ENCODE data around the gene DNAJC12. TPM values are rescaled to one million over a fixed set of nuclear protein-coding genes. Genes with fewer than 3 reads are reported as not detected.

Gene DNAJC12
- total RNA-seq, 1 donor from 2014 or later = 3.8 TPM

- no peak overlapping the region for H3K4me3 Mint-ChIP-seq
- H3K4me1 Mint-ChIP-seq = peaks cover 4% of the 10 kb centered on the region
- H3K27me3 Mint-ChIP-seq (ENCODE audit: low read depth) = no peaks in the 10 kb centered on the region
- peaks cover 2% of the 10 kb centered on the region for H3K9me3 Mint-ChIP-seq
- no peak overlapping the region for H3K27ac Mint-ChIP-seq (ENCODE audit: unreplicated experiment)
- TF ChIP-seq CTCF (conservative IDR thresholded peaks at IDR 0.05) = no peak
- no peak for DNase-seq (ENCODE audit: low read depth, low spot score)
- H3K36me3 Mint-ChIP-seq (ENCODE audit: low read depth) = no peaks in the 10 kb centered on the region
Measured at GRCh38 chr10:67775279-67775678, 62.7 kb downstream of the DNAJC12 start.

DNA sequence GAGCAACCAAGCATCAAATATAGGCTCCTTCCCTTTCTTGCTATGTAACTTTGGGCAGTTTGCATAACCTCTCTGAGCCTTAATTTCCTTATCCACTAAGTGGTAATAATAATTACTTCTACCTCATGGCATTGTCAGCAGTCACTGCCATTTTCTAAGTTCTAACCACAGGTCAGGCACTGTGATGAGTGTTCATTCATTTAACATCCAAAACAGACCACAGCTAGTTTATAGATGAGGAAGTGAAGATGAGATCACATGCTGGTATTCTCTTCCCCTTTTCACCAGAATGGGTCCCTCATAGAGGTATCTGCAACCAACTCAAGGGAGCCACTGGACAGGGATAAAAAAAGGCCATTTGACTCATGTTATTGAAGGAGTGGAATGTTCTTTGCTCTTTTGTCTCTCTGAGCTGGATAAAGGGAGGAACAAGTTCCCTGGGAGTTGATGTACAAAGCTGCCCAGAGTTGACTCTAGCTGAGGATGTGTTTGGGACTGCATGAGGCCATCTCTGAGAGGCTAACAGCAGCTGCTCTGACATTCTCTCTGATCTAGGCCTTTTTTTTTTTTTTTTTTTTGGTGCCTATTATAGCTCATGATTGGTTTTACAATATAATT lies 65.0 kb downstream of the DNAJC12 start:
- DNase-seq (ENCODE audit: low read depth, low spot score) = no peak
- Mint-ChIP-seq H3K36me3 (ENCODE audit: low read depth) (no peaks in the 10 kb centered on the region), H3K9me3 (peaks cover 2% of the 10 kb centered on the region), H3K27ac (ENCODE audit: unreplicated experiment) (no peak overlapping the region), H3K27me3 (ENCODE audit: low read depth) (no peaks in the 10 kb centered on the region), H3K4me1 (no peaks in the 10 kb centered on the region), H3K4me3 (no peak overlapping the region)
- no peak for TF ChIP-seq CTCF (conservative IDR thresholded peaks at IDR 0.05)

DNA sequence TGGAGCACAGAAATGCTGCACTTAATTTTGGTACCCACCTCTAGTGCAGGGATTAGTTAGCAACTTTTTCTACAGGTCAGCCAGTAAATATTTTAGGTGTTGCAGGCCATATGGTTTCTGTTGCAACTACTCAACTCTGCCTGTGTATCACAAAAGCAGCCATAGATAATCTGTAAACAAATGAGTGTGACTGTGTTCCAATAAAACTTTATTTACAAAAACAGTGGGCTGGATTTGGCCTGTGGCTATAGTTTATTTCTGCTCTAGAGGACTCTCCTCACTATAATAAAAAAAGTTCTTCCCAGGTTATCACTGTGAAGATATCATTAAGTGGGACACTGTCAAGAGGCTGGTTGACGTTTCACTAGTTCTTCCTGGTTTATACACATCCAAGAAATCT lies 65.8 kb downstream of the DNAJC12 start:
- no peak for DNase-seq (ENCODE audit: low read depth, low spot score)
- H3K27ac Mint-ChIP-seq (ENCODE audit: unreplicated experiment) = no peak overlapping the region
- no peak for TF ChIP-seq CTCF (conservative IDR thresholded peaks at IDR 0.05)
- H3K4me1 Mint-ChIP-seq = no peaks in the 10 kb centered on the region
- H3K9me3 Mint-ChIP-seq = peaks cover 2% of the 10 kb centered on the region
- H3K4me3 Mint-ChIP-seq = no peak overlapping the region
- no peaks in the 10 kb centered on the region for H3K36me3 Mint-ChIP-seq (ENCODE audit: low read depth)
- no peaks in the 10 kb centered on the region for H3K27me3 Mint-ChIP-seq (ENCODE audit: low read depth)

GRCh38 chr10:67771200-67771599 lies 66.8 kb downstream of the DNAJC12 start:
- no peak overlapping the region for H3K27ac Mint-ChIP-seq (ENCODE audit: unreplicated experiment)
- TF ChIP-seq CTCF (conservative IDR thresholded peaks at IDR 0.05) = no peak
- no peaks in the 10 kb centered on the region for H3K4me1 Mint-ChIP-seq
- no peaks in the 10 kb centered on the region for H3K27me3 Mint-ChIP-seq (ENCODE audit: low read depth)
- H3K4me3 Mint-ChIP-seq = no peak overlapping the region
- no peaks in the 10 kb centered on the region for H3K36me3 Mint-ChIP-seq (ENCODE audit: low read depth)
- peaks cover 5% of the 10 kb centered on the region for H3K9me3 Mint-ChIP-seq
- no peak for DNase-seq (ENCODE audit: low read depth, low spot score)

- H3K36me3 Mint-ChIP-seq (ENCODE audit: low read depth) = no peaks in the 10 kb centered on the region
- no peak for DNase-seq (ENCODE audit: low read depth, low spot score)
- H3K9me3 Mint-ChIP-seq = peaks cover 5% of the 10 kb centered on the region
- H3K4me3 Mint-ChIP-seq = no peak overlapping the region
- no peak for TF ChIP-seq CTCF (conservative IDR thresholded peaks at IDR 0.05)
- peaks cover 4% of the 10 kb centered on the region for H3K27me3 Mint-ChIP-seq (ENCODE audit: low read depth)
- no peaks in the 10 kb centered on the region for H3K4me1 Mint-ChIP-seq
- H3K27ac Mint-ChIP-seq (ENCODE audit: unreplicated experiment) = no peak overlapping the region
Measured at GRCh38 chr10:67770537-67770936, 67.5 kb downstream of the DNAJC12 start.
